Thyroid gland (tissue), 4 donors: ENCODE data around the gene STK11IP.

ENCODE experiments used
- CTCF ChIP-seq, 6 experiments: fragments of 200-600 bp in 3 of 6; fragments of 450-650 bp in 3 of 6; sonication (generic) in 3 of 6; IDR thresholded peaks; one replicate each; pipeline ENCODE4 v1.5.1; 2016 to 2019; ENCODE audit warnings: antibody characterized with exemption in 6 of 6, mild to moderate bottlenecking in 2 of 6, inconsistent platforms in 1 of 6, moderate library complexity in 1 of 6
- POLR2A ChIP-seq, 2 donors: fragments of 450-650 bp; IDR thresholded peaks; one replicate each; pipeline ENCODE4 v1.6.1; 2017; ENCODE audit warnings: antibody characterized with exemption in 2 of 2, mild to moderate bottlenecking in 2 of 2, moderate library complexity in 1 of 2

- no peak for TF ChIP-seq CTCF (IDR thresholded peaks at IDR 0.05)
- no peak for TF ChIP-seq POLR2A (IDR thresholded peaks at IDR 0.05)
Measured at GRCh38 chr2:219664944-219665343, 67.3 kb downstream of the STK11IP start.
